SK-N-SH treated with all-trans-retinoic acid at 6 μM for 48 hours (cell line): ENCODE measurements around the gene COL15A1.

Experiments used
- ESRRG ChIP-seq: fragments of 250-450 bp; sonication (Bioruptor Pico); IDR thresholded peaks from 2 replicates; pipeline ENCODE4 v1.6.1; 2021; ENCODE audit warnings: mild to moderate bottlenecking
- GLIS3 ChIP-seq: fragments of 250-450 bp; sonication (Bioruptor Pico); IDR thresholded peaks from 2 replicates; pipeline ENCODE4 v1.5.0; 2020; ENCODE audit warnings: mild to moderate bottlenecking, moderate library complexity
- ISL1 ChIP-seq: fragments of 250-450 bp; sonication (Bioruptor Pico); IDR thresholded peaks from 2 replicates; pipeline ENCODE4 v2.1.2; 2022; ENCODE audit warnings: mild to moderate bottlenecking, moderate library complexity

DNA sequence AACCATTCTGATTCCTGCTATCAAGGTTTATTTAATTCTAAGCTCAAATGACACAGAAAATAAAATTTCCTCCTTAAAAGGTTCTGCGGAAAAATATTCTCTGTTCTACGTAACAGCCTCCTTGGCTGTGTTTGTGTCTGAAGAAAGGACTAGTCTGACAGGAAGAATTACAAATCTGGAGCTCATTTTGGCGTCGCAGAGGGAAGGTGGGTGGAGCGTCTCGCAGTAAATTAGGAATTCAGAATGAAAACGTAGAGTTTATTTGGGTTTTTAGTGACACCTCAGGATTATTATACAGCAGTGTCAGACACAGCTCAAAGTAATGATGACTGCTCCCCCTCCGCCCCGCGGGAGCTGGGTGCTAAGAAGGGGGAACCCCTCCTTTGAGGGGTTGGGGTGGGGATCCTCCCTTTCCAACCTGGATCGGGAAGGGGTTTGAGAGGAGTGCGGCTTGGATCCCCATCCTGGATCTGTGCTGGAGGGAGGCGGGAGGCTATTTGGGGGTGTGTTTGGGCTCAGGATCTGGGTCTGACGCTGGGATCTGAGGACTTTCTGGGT is 160.3 kb downstream of the COL15A1 start:
- TF ChIP-seq GLIS3 (no peak), ISL1 (CRISPR knock-in tag) (no peak), ESRRG (CRISPR knock-in tag) (no peak)
